ENCODE data around the gene FBN2. TPM values are rescaled to one million over a fixed set of nuclear protein-coding genes. Genes with fewer than 3 reads are reported as not detected.

FBN2 gene
- total and polyA plus RNA-seq, 7 experiments from 2014 or later, result 0.07 to 6.8 (median 0.58) TPM; not detected in 2

GRCh38 chr5:128245974-128246373, 292.1 kb downstream of the FBN2 start:
- H3K4me1 Mint-ChIP-seq, result no peaks in the 10 kb centered on the region
- H3K9me3 Mint-ChIP-seq, result peaks cover 0 to 2% (median 0%) of the 10 kb centered on the region in 11 donors
- no peaks in the 10 kb centered on the region for H3K36me3 Mint-ChIP-seq
- ChIA-PET POLR2A (no interaction called here), CTCF (no interaction called here)
- no peaks in the 10 kb centered on the region for H3K27me3 ChIP-seq (ENCODE audit: control insufficient read depth in 2 of 2, insufficient read depth in 2 of 2, low read length in 2 of 2)
- no peak overlapping the region for H3K27ac ChIP-seq (ENCODE audit: low read depth, low read length)
- ATAC-seq (no peak), DNase-seq (no peak)
- no peaks in the 10 kb centered on the region for H3K4me1 ChIP-seq (ENCODE audit: control insufficient read depth in 2 of 2, insufficient read depth in 2 of 2, low read length in 2 of 2)
- no peaks in the 10 kb centered on the region for H3K36me3 ChIP-seq (ENCODE audit: control insufficient read depth in 2 of 3, insufficient read depth in 3 of 3, low read length in 3 of 3)
- intact Hi-C loops (cut with micrococcal nuclease), result no loop called here
- peaks cover 0 to 17% (median 4%) of the 10 kb centered on the region in 5 donors for H3K27me3 Mint-ChIP-seq
- no peak overlapping the region for H3K4me3 Mint-ChIP-seq
- H3K27ac Mint-ChIP-seq, result no peak overlapping the region
- H3K9me3 ChIP-seq (ENCODE audit: control insufficient read depth in 2 of 3, low read length in 3 of 3), result no peaks in the 10 kb centered on the region
- no peak overlapping the region for H3K4me3 ChIP-seq (ENCODE audit: low read length)

- no peak overlapping the region for H3K27ac ChIP-seq (ENCODE audit: low read depth, low read length)
- no peak overlapping the region for H3K27ac Mint-ChIP-seq
- H3K4me3 ChIP-seq (ENCODE audit: low read length), result no peak overlapping the region
- POLR2A ChIA-PET, result no interaction called here
- peaks cover 0 to 2% (median 0%) of the 10 kb centered on the region in 5 donors for H3K36me3 Mint-ChIP-seq
- peaks cover 0 to 2% (median 0%) of the 10 kb centered on the region in 11 donors for H3K9me3 Mint-ChIP-seq
- H3K4me3 Mint-ChIP-seq, result no peak overlapping the region
- no peak for DNase-seq
- no peaks in the 10 kb centered on the region for H3K4me1 Mint-ChIP-seq
- no peak for ATAC-seq
- no peaks in the 10 kb centered on the region for H3K9me3 ChIP-seq (ENCODE audit: control insufficient read depth in 2 of 3, low read length in 3 of 3)
- H3K4me1 ChIP-seq (ENCODE audit: control insufficient read depth in 2 of 2, insufficient read depth in 2 of 2, low read length in 2 of 2), result no peaks in the 10 kb centered on the region
- H3K27me3 ChIP-seq (ENCODE audit: control insufficient read depth in 2 of 2, insufficient read depth in 2 of 2, low read length in 2 of 2), result no peaks in the 10 kb centered on the region
- H3K36me3 ChIP-seq (ENCODE audit: control insufficient read depth in 2 of 3, insufficient read depth in 3 of 3, low read length in 3 of 3), result no peaks in the 10 kb centered on the region
- peaks cover 0 to 24% (median 11%) of the 10 kb centered on the region in 5 donors for H3K27me3 Mint-ChIP-seq
- intact Hi-C loops (cut with micrococcal nuclease), result no loop called here
- CTCF ChIA-PET, result no interaction called here
Measured at GRCh38 chr5:128243958-128244582, 294.0 kb downstream of the FBN2 start.

- Mint-ChIP-seq H3K4me3 (no peak overlapping the region), H3K4me1 (no peaks in the 10 kb centered on the region), H3K9me3 (peaks cover 0 to 5% (median 0%) of the 10 kb centered on the region in 11 donors), H3K27ac (no peak overlapping the region), H3K27me3 (peaks cover 0 to 41% (median 23%) of the 10 kb centered on the region in 5 donors), H3K36me3 (peaks cover 0 to 7% (median 0%) of the 10 kb centered on the region in 5 donors)
- H3K9me3 ChIP-seq (ENCODE audit: control insufficient read depth in 2 of 3, low read length in 3 of 3), result no peaks in the 10 kb centered on the region
- H3K4me1 ChIP-seq (ENCODE audit: control insufficient read depth in 2 of 2, insufficient read depth in 2 of 2, low read length in 2 of 2), result no peaks in the 10 kb centered on the region
- DNase-seq (no peak), ATAC-seq (no peak)
- intact Hi-C loops (cut with micrococcal nuclease), result no loop called here
- no peak overlapping the region for H3K27ac ChIP-seq (ENCODE audit: low read depth, low read length)
- no peaks in the 10 kb centered on the region for H3K36me3 ChIP-seq (ENCODE audit: control insufficient read depth in 2 of 3, insufficient read depth in 3 of 3, low read length in 3 of 3)
- CTCF ChIA-PET, result no interaction called here
- POLR2A ChIA-PET, result no interaction called here
- no peak overlapping the region for H3K4me3 ChIP-seq (ENCODE audit: low read length)
- H3K27me3 ChIP-seq (ENCODE audit: control insufficient read depth in 2 of 2, insufficient read depth in 2 of 2, low read length in 2 of 2), result no peaks in the 10 kb centered on the region
Measured at GRCh38 chr5:128241051-128241695, 296.9 kb downstream of the FBN2 start.

GRCh38 chr5:128237546-128237945, 300.5 kb downstream of the FBN2 start:
- H3K4me1 Mint-ChIP-seq, result no peaks in the 10 kb centered on the region
- no peak overlapping the region for H3K4me3 Mint-ChIP-seq
- DNase-seq, result no peak
- Histone ChIP-seq H3K27ac (ENCODE audit: low read depth, low read length) (no peak overlapping the region), H3K36me3 (ENCODE audit: control insufficient read depth in 2 of 3, insufficient read depth in 3 of 3, low read length in 3 of 3) (no peaks in the 10 kb centered on the region), H3K9me3 (ENCODE audit: control insufficient read depth in 2 of 3, low read length in 3 of 3) (no peaks in the 10 kb centered on the region), H3K27me3 (ENCODE audit: control insufficient read depth in 2 of 2, insufficient read depth in 2 of 2, low read length in 2 of 2) (no peaks in the 10 kb centered on the region), H3K4me1 (ENCODE audit: control insufficient read depth in 2 of 2, insufficient read depth in 2 of 2, low read length in 2 of 2) (no peaks in the 10 kb centered on the region), H3K4me3 (ENCODE audit: low read length) (no peak overlapping the region)
- H3K27ac Mint-ChIP-seq, result no peak overlapping the region
- peaks cover 0 to 43% (median 28%) of the 10 kb centered on the region in 5 donors for H3K27me3 Mint-ChIP-seq
- peaks cover 0 to 5% (median 0%) of the 10 kb centered on the region in 11 donors for H3K9me3 Mint-ChIP-seq
- ChIA-PET POLR2A (no interaction called here), CTCF (interaction anchor here (0.6 kb wide), 1 partner anchor 9 kb away, joined by 3 read pairs; no protein-coding TSS in a partner anchor)
- intact Hi-C loops (cut with micrococcal nuclease), result no loop called here
- ATAC-seq, result no peak
- peaks cover 0 to 7% (median 0%) of the 10 kb centered on the region in 5 donors for H3K36me3 Mint-ChIP-seq

- no peaks in the 10 kb centered on the region for H3K27me3 ChIP-seq (ENCODE audit: control insufficient read depth in 2 of 2, insufficient read depth in 2 of 2, low read length in 2 of 2)
- intact Hi-C loops (cut with micrococcal nuclease), result no loop called here
- Mint-ChIP-seq H3K9me3 (peaks cover 0 to 5% (median 0%) of the 10 kb centered on the region in 11 donors), H3K4me3 (no peak overlapping the region), H3K27ac (no peak overlapping the region), H3K27me3 (peaks cover 1 to 43% (median 28%) of the 10 kb centered on the region in 5 donors), H3K4me1 (no peaks in the 10 kb centered on the region), H3K36me3 (peaks cover 0 to 7% (median 0%) of the 10 kb centered on the region in 5 donors)
- no peaks in the 10 kb centered on the region for H3K4me1 ChIP-seq (ENCODE audit: control insufficient read depth in 2 of 2, insufficient read depth in 2 of 2, low read length in 2 of 2)
- DNase-seq, result no peak
- H3K4me3 ChIP-seq (ENCODE audit: low read length), result no peak overlapping the region
- POLR2A ChIA-PET, result no interaction called here
- no peaks in the 10 kb centered on the region for H3K36me3 ChIP-seq (ENCODE audit: control insufficient read depth in 2 of 3, insufficient read depth in 3 of 3, low read length in 3 of 3)
- no peaks in the 10 kb centered on the region for H3K9me3 ChIP-seq (ENCODE audit: control insufficient read depth in 2 of 3, low read length in 3 of 3)
- CTCF ChIA-PET, result interaction anchor here (0.6 kb wide), 1 partner anchor 8 kb away, joined by 3 read pairs; no protein-coding TSS in a partner anchor
- no peak overlapping the region for H3K27ac ChIP-seq (ENCODE audit: low read depth, low read length)
- ATAC-seq, result no peak
Measured at GRCh38 chr5:128237000-128237399, 301.0 kb downstream of the FBN2 start.

GRCh38 chr5:128236334-128236733, 301.7 kb downstream of the FBN2 start:
- Histone ChIP-seq H3K4me3 (ENCODE audit: low read length) (no peak overlapping the region), H3K36me3 (ENCODE audit: control insufficient read depth in 2 of 3, insufficient read depth in 3 of 3, low read length in 3 of 3) (no peaks in the 10 kb centered on the region), H3K4me1 (ENCODE audit: control insufficient read depth in 2 of 2, insufficient read depth in 2 of 2, low read length in 2 of 2) (no peaks in the 10 kb centered on the region), H3K9me3 (ENCODE audit: control insufficient read depth in 2 of 3, low read length in 3 of 3) (no peaks in the 10 kb centered on the region), H3K27ac (ENCODE audit: low read depth, low read length) (no peak overlapping the region), H3K27me3 (ENCODE audit: control insufficient read depth in 2 of 2, insufficient read depth in 2 of 2, low read length in 2 of 2) (no peaks in the 10 kb centered on the region)
- ATAC-seq, result no peak
- ChIA-PET POLR2A (no interaction called here), CTCF (no interaction called here)
- H3K4me3 Mint-ChIP-seq, result no peak overlapping the region
- intact Hi-C loops (cut with micrococcal nuclease), result no loop called here
- H3K9me3 Mint-ChIP-seq, result peaks cover 0 to 5% (median 0%) of the 10 kb centered on the region in 11 donors
- H3K36me3 Mint-ChIP-seq, result peaks cover 0 to 7% (median 0%) of the 10 kb centered on the region in 5 donors
- no peaks in the 10 kb centered on the region for H3K4me1 Mint-ChIP-seq
- no peak overlapping the region for H3K27ac Mint-ChIP-seq
- H3K27me3 Mint-ChIP-seq, result peaks cover 7 to 43% (median 28%) of the 10 kb centered on the region in 5 donors
- no peak for DNase-seq

All from naive thymus-derived CD4-positive, alpha-beta T cell (primary cell).